ENCODE measurements around the gene SERPINA9. TPM values are rescaled to one million over a fixed set of nuclear protein-coding genes. Genes with fewer than 3 reads are reported as not detected.
A peak's percentile ranks its signal among the peaks of the same experiment; 100 is the strongest.

The SERPINA9 gene
- total RNA-seq (2014; rRNA removed; shearing (Covaris generic)) (not detected in 2 replicates), total RNA-seq (2022) (not detected in 2 replicates), Bru-seq, nascent RNA (not detected), BruChase-seq, experiment 1, labeled RNA remaining after a 6-hour chase (not detected), BruChase-seq, experiment 2, labeled RNA remaining after a 2-hour chase (not detected)
- long read RNA-seq: 0 reads

GRCh38 chr14:94476023-94476422 is at the start of gene SERPINA9:
SERPINA9 (minus strand) TSS chr14:94476197; CDS start chr14:94469840, 6,357 bp downstream.
- intact Hi-C loops (cut with micrococcal nuclease; ENCODE audit: unreplicated experiment): no loop called here

DNA sequence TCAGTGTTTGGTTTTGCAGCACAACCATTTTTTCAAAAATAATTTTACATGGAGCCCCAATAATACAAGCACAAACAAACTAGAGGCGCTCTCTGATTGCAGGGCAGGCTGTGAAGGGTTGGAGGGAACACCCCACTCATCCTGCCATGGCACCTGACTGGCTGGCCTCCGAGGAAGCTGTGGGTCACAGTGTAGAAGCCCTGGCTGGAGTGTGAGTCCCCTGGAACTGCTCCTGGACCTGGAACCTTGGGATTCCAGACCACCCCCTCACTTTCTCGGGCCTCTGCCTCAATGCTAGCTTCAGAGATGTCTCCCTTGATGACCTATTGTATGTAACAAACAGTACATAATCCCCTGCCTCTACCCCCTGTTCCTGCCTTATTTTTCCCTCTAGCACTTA is 48.1 kb upstream of the SERPINA9 start:
- H3K9me2 ChIP-seq (ENCODE audit: insufficient read depth, low read length): no peaks in the 10 kb centered on the region
- DNase-seq (ENCODE audit: low spot score): no peak
- H3K4me2 ChIP-seq (ENCODE audit: low read length): no peak overlapping the region

More at GRCh38 chr14:94476023-94476422, at the start of gene SERPINA9:
- Histone ChIP-seq H3K27ac (ENCODE audit: low read depth, low read length, poor library complexity, severe bottlenecking) (no peak within 1 kb of the TSS), H3K4me1 (ENCODE audit: insufficient read depth, low read length, poor library complexity, severe bottlenecking) (no peaks in the 10 kb centered on the region), H3K4me2 (ENCODE audit: low read length) (peak within 1 kb of the TSS; percentile 2), H2AFZ (ENCODE audit: low read length) (no peak within 1 kb of the TSS), H3K9me3 (ENCODE audit: low read length) (no peaks in the 10 kb centered on the region), H3K4me3 (ENCODE audit: low read depth, low read length, poor library complexity, severe bottlenecking) (no peak within 1 kb of the TSS), H3K79me2 (ENCODE audit: insufficient read depth, low read depth, low read length) (no peaks in the 10 kb centered on the region), H4K20me1 (ENCODE audit: insufficient read depth, low read length) (no peaks in the 10 kb centered on the region), H3K9me2 (ENCODE audit: insufficient read depth, low read length) (no peaks in the 10 kb centered on the region), H3K36me3 (ENCODE audit: insufficient read depth, low read length) (no peaks in the 10 kb centered on the region)
- no TSS peak for BruUV-seq (replicated peaks)
- TF ChIP-seq, protein P1, sequence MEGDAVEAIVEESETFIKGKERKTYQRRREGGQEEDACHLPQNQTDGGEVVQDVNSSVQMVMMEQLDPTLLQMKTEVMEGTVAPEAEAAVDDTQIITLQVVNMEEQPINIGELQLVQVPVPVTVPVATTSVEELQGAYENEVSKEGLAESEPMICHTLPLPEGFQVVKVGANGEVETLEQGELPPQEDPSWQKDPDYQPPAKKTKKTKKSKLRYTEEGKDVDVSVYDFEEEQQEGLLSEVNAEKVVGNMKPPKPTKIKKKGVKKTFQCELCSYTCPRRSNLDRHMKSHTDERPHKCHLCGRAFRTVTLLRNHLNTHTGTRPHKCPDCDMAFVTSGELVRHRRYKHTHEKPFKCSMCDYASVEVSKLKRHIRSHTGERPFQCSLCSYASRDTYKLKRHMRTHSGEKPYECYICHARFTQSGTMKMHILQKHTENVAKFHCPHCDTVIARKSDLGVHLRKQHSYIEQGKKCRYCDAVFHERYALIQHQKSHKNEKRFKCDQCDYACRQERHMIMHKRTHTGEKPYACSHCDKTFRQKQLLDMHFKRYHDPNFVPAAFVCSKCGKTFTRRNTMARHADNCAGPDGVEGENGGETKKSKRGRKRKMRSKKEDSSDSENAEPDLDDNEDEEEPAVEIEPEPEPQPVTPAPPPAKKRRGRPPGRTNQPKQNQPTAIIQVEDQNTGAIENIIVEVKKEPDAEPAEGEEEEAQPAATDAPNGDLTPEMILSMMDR (conservative IDR thresholded peaks at IDR 0.05; ENCODE audit: low read length): no peak
- no peak for TF ChIP-seq EZH2phosphoT487 (IDR thresholded peaks at IDR 0.05; ENCODE audit: borderline replicate concordance, low read depth, low read length)
- DNase-seq (ENCODE audit: low spot score): no peak
- ChIA-PET POLR2A (no interaction called here), CTCF (ENCODE audit: unreplicated experiment) (interaction anchor here (0.7 kb wide), 1 partner anchor 42 kb away, joined by 3 read pairs; no protein-coding TSS in a partner anchor)

GRCh38 chr14:94523265-94523664 is 47.3 kb upstream of the SERPINA9 start:
- H3K36me3 ChIP-seq (ENCODE audit: insufficient read depth, low read length): no peaks in the 10 kb centered on the region
- BruUV-seq (replicated peaks): no TSS peak
- H2AFZ ChIP-seq (ENCODE audit: low read length): no peak overlapping the region
- POLR2A ChIA-PET: no interaction called here
- no peaks in the 10 kb centered on the region for H3K9me3 ChIP-seq (ENCODE audit: low read length)
- H3K27ac ChIP-seq (ENCODE audit: low read depth, low read length, poor library complexity, severe bottlenecking): no peak overlapping the region
- H3K9me2 ChIP-seq (ENCODE audit: insufficient read depth, low read length): no peaks in the 10 kb centered on the region
- no peak for DNase-seq (ENCODE audit: low spot score)
- intact Hi-C loops (cut with micrococcal nuclease; ENCODE audit: unreplicated experiment): no loop called here
- H3K79me2 ChIP-seq (ENCODE audit: insufficient read depth, low read depth, low read length): no peaks in the 10 kb centered on the region
- no peak for TF ChIP-seq EZH2phosphoT487 (IDR thresholded peaks at IDR 0.05; ENCODE audit: borderline replicate concordance, low read depth, low read length)
- TF ChIP-seq, protein P1 (conservative IDR thresholded peaks at IDR 0.05; ENCODE audit: low read length): no peak
- CTCF ChIA-PET (ENCODE audit: unreplicated experiment): no interaction called here
- no peaks in the 10 kb centered on the region for H4K20me1 ChIP-seq (ENCODE audit: insufficient read depth, low read length)
- H3K4me2 ChIP-seq (ENCODE audit: low read length): no peak overlapping the region
- no peak overlapping the region for H3K4me3 ChIP-seq (ENCODE audit: low read depth, low read length, poor library complexity, severe bottlenecking)
- no peaks in the 10 kb centered on the region for H3K4me1 ChIP-seq (ENCODE audit: insufficient read depth, low read length, poor library complexity, severe bottlenecking)

More for the DNA sequence above, 48.1 kb upstream of the SERPINA9 start:
- TF ChIP-seq, protein P1 (conservative IDR thresholded peaks at IDR 0.05; ENCODE audit: low read length): no peak
- TF ChIP-seq EZH2phosphoT487 (IDR thresholded peaks at IDR 0.05; ENCODE audit: borderline replicate concordance, low read depth, low read length): no peak
- Histone ChIP-seq H3K79me2 (ENCODE audit: insufficient read depth, low read depth, low read length) (no peaks in the 10 kb centered on the region), H3K9me3 (ENCODE audit: low read length) (no peaks in the 10 kb centered on the region), H3K27ac (ENCODE audit: low read depth, low read length, poor library complexity, severe bottlenecking) (no peak overlapping the region), H4K20me1 (ENCODE audit: insufficient read depth, low read length) (no peaks in the 10 kb centered on the region), H3K36me3 (ENCODE audit: insufficient read depth, low read length) (no peaks in the 10 kb centered on the region), H3K4me1 (ENCODE audit: insufficient read depth, low read length, poor library complexity, severe bottlenecking) (no peaks in the 10 kb centered on the region), H2AFZ (ENCODE audit: low read length) (no peak overlapping the region), H3K4me3 (ENCODE audit: low read depth, low read length, poor library complexity, severe bottlenecking) (no peak overlapping the region)
- intact Hi-C loops (cut with micrococcal nuclease; ENCODE audit: unreplicated experiment): no loop called here
- ChIA-PET POLR2A (no interaction called here), CTCF (ENCODE audit: unreplicated experiment) (no interaction called here)
- BruUV-seq (replicated peaks): no TSS peak
